GM18499 (cell line): ENCODE measurements around the gene NSDHL.
"Not testable (repeated sequence)": the region's sequence is repeated elsewhere in the genome, so short reads cannot be mapped to it uniquely, and the experiment has no call there.

Experiments
- ATAC-seq: cut with Tn5 transposase; IDR thresholded peaks from one replicate; pipeline ENCODE4 v1.9.1; 2021; ENCODE audit warnings: moderate number of reproducible peaks; ENCODE audit not compliant: insufficient read depth, unreplicated experiment

Gene NSDHL

DNA sequence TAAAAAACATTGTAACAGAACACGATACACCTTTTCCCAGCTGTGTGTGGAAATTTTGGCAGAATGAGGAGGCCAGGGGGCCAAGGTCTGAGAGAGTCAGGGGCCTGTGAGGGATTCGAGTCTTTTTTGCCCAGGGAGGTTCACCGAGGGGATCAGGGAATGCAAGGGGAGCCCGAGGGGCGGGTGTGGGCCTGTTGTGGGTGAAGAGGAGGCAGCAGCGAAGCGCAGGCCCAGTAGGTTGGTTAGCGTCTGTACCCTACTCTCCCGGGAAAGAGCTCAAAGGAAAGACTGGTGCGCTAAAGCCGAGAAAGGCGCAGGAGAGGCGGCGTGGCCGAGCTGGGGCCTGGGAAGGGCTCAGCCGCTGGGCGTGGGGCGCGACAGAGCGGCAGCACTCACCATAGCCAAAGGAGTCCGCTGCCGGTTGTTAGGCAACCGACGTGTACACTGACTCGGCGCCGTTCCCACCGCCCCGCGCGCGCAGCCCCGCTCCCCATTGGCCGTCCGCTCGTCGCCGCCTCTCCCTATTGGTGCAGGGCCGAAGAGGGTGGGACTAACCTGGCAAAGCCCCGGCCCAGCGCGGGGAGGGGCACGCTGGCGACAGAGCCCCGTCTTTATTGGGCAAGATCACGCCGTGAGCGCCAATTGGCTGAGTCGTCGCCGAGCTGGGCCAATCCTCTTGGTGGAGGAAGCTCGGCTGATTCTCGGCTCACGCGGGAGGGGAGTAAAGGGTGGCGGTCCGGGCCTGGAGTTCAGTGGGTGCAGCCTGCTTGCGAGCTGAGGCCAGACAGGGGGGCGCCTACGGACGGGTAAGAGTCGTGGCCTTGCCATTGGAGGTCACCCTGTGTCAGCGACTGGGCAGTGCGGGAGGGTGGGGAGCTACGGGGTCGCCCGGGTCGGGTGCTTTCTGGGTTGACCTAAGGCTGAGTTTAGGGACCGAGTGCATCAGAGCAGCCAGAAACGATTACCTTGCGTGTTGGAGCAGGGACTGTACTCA is at the start of gene NSDHL, which contains the start of gene CETN2:
Gene NSDHL, plus strand, starts transcription at position 752 of the 994 bp plus-strand sequence. CDS start 15,262 bp downstream, outside the sequence.
Gene CETN2, minus strand, starts transcription at position 446 of the 994 bp plus-strand sequence. Its CDS starts 47 bp downstream, at position 399.
- ATAC-seq = peak; percentile 97

- ATAC-seq = not testable (repeated sequence)
These were observed 43.8 kb upstream of the NSDHL start for GRCh38 chrX:152787062-152787461.

DNA sequence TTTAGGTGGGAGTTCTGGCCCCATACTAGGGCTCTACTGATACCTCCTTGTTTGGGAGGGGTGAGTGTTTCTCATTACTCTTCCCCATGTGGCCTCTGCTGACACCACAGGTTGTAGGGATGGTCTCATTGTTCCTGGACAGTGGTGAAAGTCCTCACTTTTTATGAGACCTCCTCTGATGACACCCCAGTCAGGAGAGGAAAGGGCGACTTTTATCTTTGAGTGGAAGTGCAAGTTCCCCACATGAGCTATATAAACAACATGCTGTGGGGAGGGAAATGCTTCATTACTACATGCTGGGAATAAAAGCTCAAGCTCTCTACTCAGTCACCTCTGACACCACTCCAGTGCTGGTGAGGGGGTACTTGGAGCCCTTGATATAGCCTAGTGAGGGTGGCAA is 31.9 kb upstream of the NSDHL start:
- no peak for ATAC-seq

DNA sequence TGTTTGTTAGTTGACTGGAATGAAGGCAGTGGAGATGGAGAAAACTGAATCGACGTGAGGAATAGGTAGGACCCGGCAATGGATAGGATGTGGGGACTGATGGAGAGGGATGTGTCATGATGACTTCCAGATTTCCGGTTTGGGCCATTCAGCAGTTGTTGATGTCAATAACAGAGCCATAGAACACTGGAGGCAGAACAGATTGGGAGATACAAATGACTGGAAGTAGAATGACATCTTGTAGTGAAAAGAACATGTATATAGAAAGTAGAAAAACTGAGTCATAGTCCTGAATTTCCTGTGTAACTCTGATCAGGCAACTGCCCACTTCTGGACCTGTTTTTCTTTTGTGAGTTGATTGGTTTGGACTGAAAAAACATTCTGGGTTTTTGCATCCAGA is 24.8 kb upstream of the NSDHL start:
- ATAC-seq = no peak

DNA sequence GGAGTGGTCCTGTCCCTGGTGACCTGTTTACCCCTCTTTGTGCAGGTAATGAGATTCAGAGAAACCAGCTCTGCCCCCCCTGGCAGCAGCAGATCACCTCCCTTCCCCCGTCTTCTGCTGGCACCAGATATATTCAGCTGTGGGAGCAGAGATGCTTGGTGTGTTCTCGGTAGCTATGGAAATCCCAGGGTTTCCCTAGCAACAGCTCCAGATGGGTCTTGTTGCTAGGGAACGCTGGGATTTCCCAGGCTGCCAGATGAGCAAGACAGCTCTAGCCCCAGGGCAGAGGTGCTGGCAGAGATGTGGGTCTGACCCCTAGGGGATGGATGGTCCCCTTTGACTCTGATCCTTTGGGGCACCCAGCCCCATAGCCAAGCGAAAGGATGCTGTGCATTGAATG is 20.5 kb upstream of the NSDHL start:
- no peak for ATAC-seq

DNA sequence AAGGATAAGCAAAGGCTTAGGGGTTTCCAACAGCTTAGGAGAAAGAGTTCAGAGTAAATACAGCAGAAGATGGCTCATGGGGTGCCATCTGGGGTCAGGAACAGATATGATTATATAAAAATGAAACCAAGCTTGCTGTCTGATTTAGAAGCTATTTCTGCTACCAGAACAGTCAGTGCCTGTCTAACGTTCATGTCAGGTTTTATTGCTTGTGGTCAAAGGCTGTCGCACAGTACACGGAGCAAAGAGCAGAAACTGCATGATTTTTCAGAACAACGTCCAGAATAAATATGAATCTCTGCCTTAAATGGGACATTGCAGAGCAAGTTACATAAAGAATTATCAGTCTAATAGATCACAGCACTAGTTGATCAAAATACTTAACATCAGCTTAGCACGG is 17.7 kb upstream of the NSDHL start:
- ATAC-seq = no peak

DNA sequence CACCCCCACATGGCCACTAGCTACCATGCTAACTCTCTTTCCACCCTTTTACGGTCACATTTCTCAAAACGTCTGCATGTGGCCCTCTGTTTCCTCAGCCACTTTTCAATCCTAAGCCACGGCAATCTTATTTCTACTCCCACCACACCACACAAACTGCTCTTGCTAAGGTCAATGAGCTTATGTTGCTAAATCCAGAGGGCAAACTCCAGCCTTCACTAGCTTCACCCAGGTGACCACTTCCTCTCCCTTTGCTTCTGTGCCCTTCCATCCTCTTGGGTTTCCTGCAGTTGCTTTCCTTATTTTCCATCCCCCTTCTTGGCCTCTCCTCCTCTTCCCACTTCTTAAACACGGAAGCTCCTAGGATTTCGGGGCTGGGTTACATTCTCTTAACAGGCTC is 16.8 kb upstream of the NSDHL start:
- ATAC-seq = no peak

- ATAC-seq = no peak
These were observed 13.6 kb upstream of the NSDHL start for GRCh38 chrX:152817078-152817764.

DNA sequence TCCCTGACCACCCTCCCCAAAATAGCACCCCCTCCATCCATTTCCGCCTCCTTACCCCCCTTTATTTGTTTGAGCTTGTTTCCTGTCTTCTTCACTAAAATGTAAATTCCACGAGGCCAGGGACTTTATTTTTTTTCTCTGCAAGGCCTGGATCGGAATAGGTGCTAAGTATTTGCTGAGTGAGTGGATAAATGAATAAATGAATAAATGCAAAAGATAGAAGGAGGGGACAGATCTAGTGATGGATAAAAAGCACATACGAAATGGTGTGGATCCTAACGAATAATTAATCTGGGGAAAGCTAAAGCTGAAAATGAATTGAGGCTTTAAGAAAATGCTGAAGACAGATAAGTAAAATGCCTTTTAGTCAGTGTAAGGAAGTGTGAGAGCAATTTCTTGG is 12.5 kb upstream of the NSDHL start:
- ATAC-seq = no peak

DNA sequence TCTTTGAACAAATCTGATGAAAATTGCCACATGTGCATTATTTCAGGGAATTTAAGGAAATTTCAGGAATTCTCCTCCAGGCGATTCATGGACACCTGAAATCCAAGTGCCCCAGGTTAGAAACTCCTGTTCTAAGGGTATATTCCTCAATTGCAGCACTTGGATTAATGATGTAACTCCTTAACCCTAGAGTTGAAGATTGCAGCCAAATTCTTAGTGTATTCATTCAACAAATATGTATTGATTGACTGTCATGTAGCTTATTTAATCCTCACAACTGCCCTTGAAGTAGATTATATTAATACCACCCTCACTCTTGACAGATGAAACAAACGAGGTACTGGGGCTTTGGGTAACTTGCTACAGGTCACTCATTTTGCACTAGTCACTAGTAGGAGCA is 11.6 kb upstream of the NSDHL start:
- no peak for ATAC-seq

DNA sequence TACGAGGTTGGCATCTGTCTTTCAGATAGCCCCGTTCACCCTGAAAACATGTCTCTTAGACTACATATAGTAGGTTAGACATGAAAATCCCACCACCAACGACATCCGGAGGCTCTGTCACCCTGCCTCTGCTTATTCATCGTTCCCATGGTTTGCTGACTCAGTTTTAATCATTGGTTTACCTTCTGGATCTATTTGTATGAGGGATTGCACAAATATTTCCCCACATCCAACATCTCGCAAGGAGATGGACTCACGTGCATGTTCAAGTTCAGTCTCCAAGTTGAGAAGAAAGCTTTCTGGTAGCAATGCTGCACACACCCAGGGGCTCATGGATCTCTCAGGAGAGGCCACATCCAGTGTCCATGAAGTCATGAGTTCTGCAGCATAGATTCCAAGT is 11.1 kb upstream of the NSDHL start:
- no peak for ATAC-seq

GRCh38 chrX:152821145-152821765 is 9.6 kb upstream of the NSDHL start:
- no peak for ATAC-seq

- no peak for ATAC-seq
These were observed 8.3 kb upstream of the NSDHL start for GRCh38 chrX:152822383-152823086.

- no peak for ATAC-seq
These were observed 7.2 kb upstream of the NSDHL start for GRCh38 chrX:152823657-152824056.

- ATAC-seq = no peak
These were observed 6.0 kb upstream of the NSDHL start for GRCh38 chrX:152824841-152825374.

DNA sequence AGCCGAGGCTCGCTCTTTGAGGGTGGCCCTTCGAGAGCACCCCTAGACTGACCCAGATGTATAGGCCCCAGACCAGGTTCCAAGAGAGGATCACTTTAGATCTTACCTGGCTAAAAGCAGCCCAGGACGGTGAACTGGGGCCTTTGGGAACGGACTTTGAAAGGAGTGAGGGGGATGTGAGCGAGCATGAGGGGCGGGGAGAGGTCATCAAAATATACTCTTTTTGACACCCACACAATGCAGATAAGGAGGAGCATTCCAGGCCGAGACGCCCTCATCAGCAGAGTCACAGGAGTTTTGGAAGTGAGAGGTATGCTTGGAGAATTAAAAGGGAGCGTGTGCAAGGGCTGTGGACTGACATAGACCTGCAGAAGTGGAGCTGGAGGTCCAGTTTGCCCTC is 528 bp downstream of the NSDHL start:
- ATAC-seq = no peak

DNA sequence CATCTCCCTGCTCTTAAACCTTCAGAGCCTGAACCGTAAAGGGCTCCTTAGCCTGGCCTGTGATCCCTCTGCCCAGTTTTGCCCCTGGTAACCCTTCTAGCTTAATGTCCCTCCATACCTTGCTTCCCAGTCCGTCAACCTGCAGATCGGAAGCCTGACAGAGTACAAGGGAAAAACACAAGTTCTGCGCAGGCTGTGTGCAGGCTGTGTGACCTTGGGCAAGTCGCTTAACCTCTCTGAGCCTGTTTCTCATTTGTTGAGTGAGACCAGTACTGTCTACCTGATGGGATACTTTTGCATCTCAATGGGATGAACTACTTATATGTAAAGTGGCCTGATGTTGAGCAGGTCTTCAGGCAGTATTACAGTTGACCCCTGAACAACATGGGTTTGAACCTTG is 1.7 kb downstream of the NSDHL start:
- no peak for ATAC-seq

GRCh38 chrX:152833378-152833777 is 2.5 kb downstream of the NSDHL start:
- no peak for ATAC-seq

DNA sequence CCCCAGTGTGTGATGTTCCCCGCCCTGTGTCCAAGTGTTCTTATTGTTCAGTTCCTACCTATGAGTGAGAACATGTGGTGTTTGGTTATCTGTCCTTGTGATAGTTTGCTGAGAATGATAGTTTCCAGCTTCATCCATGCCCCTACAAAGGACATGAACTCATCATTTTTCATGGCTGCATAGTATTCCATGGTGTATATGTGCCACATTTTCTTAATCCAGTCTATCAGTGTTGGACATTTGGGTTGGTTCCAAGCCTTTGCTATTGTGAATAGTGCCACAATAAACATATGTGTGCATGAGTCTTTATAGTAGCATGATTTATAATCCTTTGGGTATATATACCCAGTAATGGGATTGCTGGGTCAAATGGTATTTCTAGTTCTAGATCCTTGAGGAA is 4.6 kb downstream of the NSDHL start:
- ATAC-seq = not testable (repeated sequence)

- ATAC-seq = no peak
These were observed 12.0 kb downstream of the NSDHL start for GRCh38 chrX:152842772-152843338.
